Stomach (tissue), 9 donors: ENCODE results near the gene HMCES. TPM values are rescaled to one million over a fixed set of nuclear protein-coding genes. Genes with fewer than 3 reads are reported as not detected.
A peak's percentile ranks its signal among the peaks of the same experiment; 100 is the strongest.
"Not testable (repeated sequence)": the region's sequence is repeated elsewhere in the genome, so short reads cannot be mapped to it uniquely, and the experiment has no call there.

Source experiments
- DNase-seq, 2 donors: peaks; one replicate each; pipeline versions ENCODE4 v3.0.0 to v3.0.0-alpha.2; 2013 to 2019
- H3K27ac ChIP-seq, 5 donors: fragments of 200-600 bp in 4 of 5; sonication (generic) in 4 of 5; one replicate each; pipeline ENCODE4 v1.5.1; 2013 to 2019; ENCODE audit warnings: mild to moderate bottlenecking in 1 of 5, moderate library complexity in 1 of 5
- H3K27me3 ChIP-seq, 3 donors: fragments of 200-600 bp; sonication (generic); one replicate each; pipeline ENCODE4 v1.5.1; 2017 to 2019; ENCODE audit warnings: mixed run types in 1 of 3
- H3K36me3 ChIP-seq, 4 donors: fragments of 200-600 bp; sonication (generic); 1 replicate in 3 of 4; 2 replicates in 1 of 4; pipeline ENCODE4 v1.5.1; 2016 to 2019
- H3K4me1 ChIP-seq, 4 donors: fragments of 200-600 bp; sonication (generic); one replicate each; pipeline ENCODE4 v1.5.1; 2016 to 2019
- H3K4me3 ChIP-seq, 4 donors: fragments of 200-600 bp; sonication (generic) in 3 of 4; one replicate each; pipeline ENCODE4 v1.5.1; 2016 to 2019; ENCODE audit warnings: mild to moderate bottlenecking in 1 of 4
- H3K9me3 ChIP-seq, 4 donors: fragments of 200-600 bp; sonication (generic); one replicate each; pipeline ENCODE4 v1.5.1; 2016 to 2019
- CTCF ChIP-seq, 7 experiments: fragments of 450-650 bp in 4 of 7; fragments of 200-600 bp in 3 of 7; sonication (generic) in 3 of 7; IDR thresholded peaks; one replicate each; pipeline ENCODE4 v1.5.1; 2016 to 2019; ENCODE audit warnings: antibody characterized with exemption in 7 of 7, control low read depth in 2 of 7, mild to moderate bottlenecking in 1 of 7
- EP300 ChIP-seq: sonication (generic); formaldehyde crosslinking; IDR thresholded peaks from one replicate; pipeline ENCODE4 v1.6.1; 2017; ENCODE audit warnings: antibody characterized with exemption
- POLR2A ChIP-seq, 4 donors: fragments of 450-650 bp; IDR thresholded peaks; one replicate each; pipeline ENCODE4 v1.6.1; 2016; ENCODE audit warnings: antibody characterized with exemption in 4 of 4, control low read depth in 2 of 4, mild to moderate bottlenecking in 1 of 4, moderate library complexity in 1 of 4
- POLR2AphosphoS5 ChIP-seq, 3 donors: sonication (generic); formaldehyde crosslinking; IDR thresholded peaks; one replicate each; pipeline ENCODE4 v1.6.1; 2016; ENCODE audit warnings: antibody characterized with exemption in 3 of 3
- WGBS, 5 donors: extraction: QIAGEN DNeasy Blood & Tissue Kit in 3 of 5; methylation state at CpG; one replicate each; pipeline versions ENCODE4 v1.1.5 to v1.1.7; 2013 to 2018; 5-methylcytosine and 5-hydroxymethylcytosine counted together
- intact Hi-C: fragments of 100-400 bp; cut with DNase I; formaldehyde crosslinking; loops from one replicate; pipeline ENCODE4 v1.15.1; 2023; ENCODE audit warnings: low total_unique reads
- polyA plus RNA-seq, 3 donors: library from polyadenylated mRNA; stranded (reverse); fragments of 200-250 nt; gene quantifications; one replicate each; pipeline ENCODE4 v1.2.3, GENCODE V29; 2013
- total RNA-seq, 5 donors: library from RNA; depleted of rRNA; stranded (reverse); fragments of >200 nt; gene quantifications; one replicate each; pipeline versions ENCODE4 v1.1.0 to v1.2.3, GENCODE V29; 2014 to 2016
- donor health status: healthy with polysubstance abuse.
- donor health status: Bipolar disorder and iron deficiency.
- donor health status: healthy.

Gene HMCES
- total and polyA plus RNA-seq, 8 donors: 16.4 to 80.5 (median 24.6) TPM

- intact Hi-C loops: no loop called here
- no peaks in the 10 kb centered on the region for H3K4me1 ChIP-seq
- DNase-seq: peak in 1 of 2 donors; percentile 45
- no peaks in the 10 kb centered on the region for H3K9me3 ChIP-seq
- no peak overlapping the region for H3K4me3 ChIP-seq
- H3K27me3 ChIP-seq: no peaks in the 10 kb centered on the region
- peak overlapping the region in 1 of 5 donors; percentile 47 for H3K27ac ChIP-seq
- WGBS, 5 donors: 73 to 79% (median 77%) methylated on average over 7 of the region's 7 CpGs
- TF ChIP-seq EP300 (no peak), POLR2AphosphoS5 (IDR thresholded peaks at IDR 0.05) (peak in 1 of 3 donors; percentile 13)
- peaks cover 98 to 100% (median 100%) of the 10 kb centered on the region in 4 donors for H3K36me3 ChIP-seq
These were observed 18.8 kb upstream of the HMCES start for GRCh38 chr3:129259612-129260477.

DNA sequence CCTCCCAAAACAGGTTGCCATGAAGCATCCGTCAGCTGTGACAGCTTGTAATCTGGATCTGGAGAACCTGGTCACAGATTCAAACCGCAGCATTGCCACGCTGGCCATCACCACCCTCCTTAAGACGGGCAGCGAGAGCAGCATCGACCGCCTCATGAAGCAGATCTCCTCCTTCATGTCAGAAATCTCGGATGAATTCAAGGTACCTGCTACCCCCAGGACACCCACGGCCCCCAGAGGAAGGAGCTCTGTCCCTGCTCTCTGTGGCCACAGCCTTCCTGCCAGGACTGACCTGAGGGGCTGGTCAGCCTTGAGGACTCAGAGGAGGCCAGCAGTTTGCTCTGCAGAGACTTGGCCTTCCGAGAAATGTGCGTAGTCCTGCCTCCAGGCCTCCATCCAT is 18.1 kb upstream of the HMCES start:
- 93 to 97% (median 96%) methylated on average over 9 to 11 of the region's 11 CpGs for WGBS, 5 donors
- no peak for DNase-seq
- Histone ChIP-seq H3K9me3 (no peaks in the 10 kb centered on the region), H3K27me3 (no peaks in the 10 kb centered on the region), H3K4me3 (no peak overlapping the region), H3K36me3 (peaks cover 98 to 100% (median 100%) of the 10 kb centered on the region in 4 donors), H3K4me1 (no peaks in the 10 kb centered on the region), H3K27ac (no peak overlapping the region)
- intact Hi-C loops: no loop called here
- no peak for TF ChIP-seq CTCF (IDR thresholded peaks at IDR 0.05)
- no peak for TF ChIP-seq POLR2A (IDR thresholded peaks at IDR 0.05)
- no peak for TF ChIP-seq POLR2AphosphoS5 (IDR thresholded peaks at IDR 0.05)
- TF ChIP-seq EP300: no peak

GRCh38 chr3:129261894-129262293 is 16.8 kb upstream of the HMCES start:
- intact Hi-C loops: no loop called here
- H3K36me3 ChIP-seq: peaks cover 98 to 100% (median 100%) of the 10 kb centered on the region in 4 donors
- 84 to 94% (median 86%) methylated on average over 3 of the region's 3 CpGs for WGBS, 5 donors
- DNase-seq: no peak
- no peaks in the 10 kb centered on the region for H3K9me3 ChIP-seq
- H3K27ac ChIP-seq: no peak overlapping the region
- no peak overlapping the region for H3K4me3 ChIP-seq
- TF ChIP-seq EP300 (no peak), POLR2AphosphoS5 (IDR thresholded peaks at IDR 0.05) (no peak), CTCF (IDR thresholded peaks at IDR 0.05) (no peak), POLR2A (IDR thresholded peaks at IDR 0.05) (no peak)
- H3K4me1 ChIP-seq: no peaks in the 10 kb centered on the region
- no peaks in the 10 kb centered on the region for H3K27me3 ChIP-seq

DNA sequence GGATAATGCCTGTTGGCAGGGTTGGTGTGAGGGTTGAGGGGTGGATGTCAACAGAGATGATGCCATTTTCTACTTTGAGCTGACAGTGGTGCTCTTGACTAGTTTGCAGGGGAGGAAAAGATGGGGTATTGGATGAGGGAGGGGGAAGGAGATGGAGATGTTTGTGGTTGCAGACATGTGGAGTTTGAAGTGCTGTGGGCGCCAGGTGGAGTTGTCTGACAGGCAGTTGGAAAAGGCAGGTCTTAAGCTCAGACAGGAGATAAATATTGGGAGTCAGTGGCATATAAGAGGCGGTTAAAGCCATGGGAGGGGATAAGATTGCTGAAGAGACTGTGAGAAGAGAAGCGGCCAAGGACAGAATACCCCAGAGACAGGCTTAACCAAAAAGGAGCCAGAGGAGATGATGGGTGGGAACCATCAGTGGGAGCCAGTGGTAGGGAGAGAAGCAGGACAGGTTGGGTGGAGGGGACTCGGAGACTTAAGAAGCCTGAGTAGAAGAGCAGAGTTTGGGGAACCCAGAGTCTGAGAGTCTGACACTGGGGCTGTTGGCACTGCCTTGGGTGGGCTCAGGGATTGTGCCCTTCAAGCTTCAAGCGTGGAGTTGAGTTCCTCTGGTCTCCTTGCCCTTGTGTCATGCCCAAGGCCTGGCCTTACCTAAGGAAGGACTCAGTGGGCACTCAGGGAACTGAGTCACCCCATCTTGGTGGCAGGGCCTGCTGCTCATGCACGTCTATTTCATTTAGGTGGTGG is 15.3 kb upstream of the HMCES start:
- no peaks in the 10 kb centered on the region for H3K9me3 ChIP-seq
- WGBS, 5 donors: 87 to 93% (median 90%) methylated on average over 6 of the region's 6 CpGs
- intact Hi-C loops: no loop called here
- peaks cover 98 to 100% (median 100%) of the 10 kb centered on the region in 4 donors for H3K36me3 ChIP-seq
- no peak overlapping the region for H3K27ac ChIP-seq
- TF ChIP-seq POLR2A (IDR thresholded peaks at IDR 0.05): no peak
- TF ChIP-seq EP300: no peak
- TF ChIP-seq POLR2AphosphoS5 (IDR thresholded peaks at IDR 0.05): no peak
- TF ChIP-seq CTCF (IDR thresholded peaks at IDR 0.05): no peak
- H3K4me1 ChIP-seq: no peaks in the 10 kb centered on the region
- no peak overlapping the region for H3K4me3 ChIP-seq
- no peak for DNase-seq
- H3K27me3 ChIP-seq: no peaks in the 10 kb centered on the region

DNA sequence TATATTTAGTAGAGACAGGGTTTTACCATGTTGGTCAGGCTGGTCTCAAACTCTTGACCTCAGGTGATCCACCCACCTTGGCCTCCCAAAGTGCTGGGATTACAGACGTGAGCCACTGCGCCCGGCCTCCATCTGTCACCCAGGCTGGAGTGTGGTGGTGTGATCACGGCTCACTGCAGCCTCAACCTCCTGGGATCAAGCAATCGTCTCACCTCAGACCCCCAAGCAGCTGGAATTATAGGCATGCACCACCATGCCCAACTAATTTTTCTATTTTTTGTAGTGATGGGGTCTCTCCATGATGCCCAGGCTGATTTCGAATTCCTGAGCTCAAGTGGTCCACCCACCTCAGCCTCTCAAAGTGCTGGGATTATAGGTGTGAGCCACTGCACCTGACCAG is 13.7 kb upstream of the HMCES start:
- H3K4me3 ChIP-seq, H3K9me3 ChIP-seq, H3K4me1 ChIP-seq, H3K27me3 ChIP-seq, H3K27ac ChIP-seq, DNase-seq, intact Hi-C loops: not testable (repeated sequence)
- H3K36me3 ChIP-seq: peaks cover 98 to 100% (median 100%) of the 10 kb centered on the region in 4 donors
- whole genome bisulfite sequencing, 5 donors: 79 to 94% (median 84%) methylated on average over 6 of the region's 6 CpGs
